ENCODE measurements around the gene LSMEM2. TPM values are rescaled to one million over a fixed set of nuclear protein-coding genes. Genes with fewer than 3 reads are reported as not detected.

Gene LSMEM2
- total and polyA plus RNA-seq, 9 of the 15 experiments (the other 6 are each of a cell fraction or from before 2014, with no cell fraction given): not detected

GRCh38 chr3:50303013-50303815 lies 24.3 kb downstream of the LSMEM2 start, which contains the start of gene HYAL1 (continued):
- TF ChIP-seq ZNF583 (CRISPR knock-in tag; IDR thresholded peaks at IDR 0.05): no peak
- peak; percentile 33; the same call in 1 of the 2 replicates for TF ChIP-seq TFAP4 (CRISPR knock-in tag; IDR thresholded peaks at IDR 0.05; ENCODE audit: borderline replicate concordance)
- no peak for TF ChIP-seq JUN (IDR thresholded peaks at IDR 0.05; ENCODE audit: borderline replicate concordance, low read depth, low read length)
- no peak for TF ChIP-seq JUN (CRISPR knock-in tag; IDR thresholded peaks at IDR 0.05; ENCODE audit: borderline replicate concordance)
- TF ChIP-seq NR1H2 (CRISPR knock-in tag; IDR thresholded peaks at IDR 0.05): no peak
- TF ChIP-seq CREB1 (IDR thresholded peaks at IDR 0.05): no peak
- no peak for TF ChIP-seq CREB1 (CRISPR knock-in tag; IDR thresholded peaks at IDR 0.05)
- 0 out of 2 replicates have a peak, but pooled peaks have one; percentile 32 for TF ChIP-seq ZNF740 (CRISPR knock-in tag; IDR thresholded peaks at IDR 0.05)
- no peak for TF ChIP-seq ZNF740 (tag; IDR thresholded peaks at IDR 0.05)
- TF ChIP-seq SMC3 (conservative IDR thresholded peaks at IDR 0.05; ENCODE audit: insufficient read depth, low read depth, low read length): no peak
- no peak for TF ChIP-seq NELFE (IDR thresholded peaks at IDR 0.05; ENCODE audit: insufficient read depth, insufficient read length)
- no peak for TF ChIP-seq PYGO2 (tag; IDR thresholded peaks at IDR 0.05)
- TF ChIP-seq STAG1 (CRISPR knock-in tag; IDR thresholded peaks at IDR 0.05; ENCODE audit: borderline replicate concordance): no peak
- no peak for TF ChIP-seq NFE2L1 (tag; IDR thresholded peaks at IDR 0.05; ENCODE audit: borderline replicate concordance, low read depth)
- no peak for TF ChIP-seq RAD51 (IDR thresholded peaks at IDR 0.05; ENCODE audit: borderline replicate concordance, low read depth)
- TF ChIP-seq PKNOX1 (IDR thresholded peaks at IDR 0.05): peak; percentile 21; the same call in 1 of the 2 replicates
- peak; percentile 61 for TF ChIP-seq POLR2B (IDR thresholded peaks at IDR 0.05; ENCODE audit: low read depth, partially characterized antibody)
- no peak for TF ChIP-seq STAT6 (CRISPR knock-in tag; IDR thresholded peaks at IDR 0.05)
- TF ChIP-seq SIRT6 (IDR thresholded peaks at IDR 0.05; ENCODE audit: low read depth, low read length): no peak
- no peak for TF ChIP-seq ZKSCAN8 (CRISPR knock-in tag; IDR thresholded peaks at IDR 0.05)
- TF ChIP-seq ZNF24 (IDR thresholded peaks at IDR 0.05): no peak
- no peak for TF ChIP-seq ZNF224 (CRISPR knock-in tag; IDR thresholded peaks at IDR 0.05)
